Measurements from ENCODE around the gene RAB35.

DNA sequence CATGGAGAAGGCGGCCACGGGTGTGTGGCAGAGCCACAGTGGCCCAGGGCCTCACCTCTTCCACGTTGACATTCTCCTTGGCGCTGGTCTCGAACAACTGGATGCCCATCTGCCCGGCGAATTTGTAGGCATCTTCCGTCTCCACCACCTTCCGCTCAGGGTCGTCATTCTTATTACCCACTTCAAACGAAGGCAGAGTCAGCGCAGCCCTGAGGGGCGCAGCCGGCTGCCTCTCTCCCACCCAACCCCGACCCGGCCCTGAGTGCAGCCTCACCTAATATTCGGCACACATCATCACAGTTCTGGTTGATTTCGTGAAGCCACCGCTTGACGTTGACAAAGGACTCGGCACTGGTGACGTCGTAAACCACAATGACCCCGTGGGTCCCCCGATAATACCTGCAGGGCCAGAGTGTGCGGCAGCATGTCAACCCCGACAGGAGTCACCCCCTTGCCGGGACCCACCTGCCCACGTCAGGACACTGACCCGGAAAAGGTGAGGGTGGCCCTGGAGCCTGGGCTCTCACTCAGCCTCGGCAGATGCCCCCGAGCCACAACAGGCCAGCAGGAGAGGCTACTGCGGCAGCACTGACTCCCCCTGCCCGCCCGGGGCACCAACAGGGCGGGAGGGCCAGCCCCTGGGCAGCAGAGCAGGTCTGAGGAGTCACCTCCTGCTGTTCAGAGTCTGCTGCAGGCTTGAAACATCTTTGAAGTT, 17.6 kb downstream of the RAB35 start:
- TF ChIP-seq SMARCE1 (IDR thresholded peaks at IDR 0.05): no peak
- no peak for TF ChIP-seq ETV6 (IDR thresholded peaks at IDR 0.05; ENCODE audit: borderline replicate concordance in 1 of 2, low read depth in 2 of 2, low read length in 1 of 2)
- no peak for TF ChIP-seq ETV6 (CRISPR knock-in tag; IDR thresholded peaks at IDR 0.05; ENCODE audit: borderline replicate concordance)
- TF ChIP-seq ZBTB7A (IDR thresholded peaks at IDR 0.05; ENCODE audit: borderline replicate concordance, control insufficient read depth, low read depth, low read length): no peak
- TF ChIP-seq, protein P1, sequence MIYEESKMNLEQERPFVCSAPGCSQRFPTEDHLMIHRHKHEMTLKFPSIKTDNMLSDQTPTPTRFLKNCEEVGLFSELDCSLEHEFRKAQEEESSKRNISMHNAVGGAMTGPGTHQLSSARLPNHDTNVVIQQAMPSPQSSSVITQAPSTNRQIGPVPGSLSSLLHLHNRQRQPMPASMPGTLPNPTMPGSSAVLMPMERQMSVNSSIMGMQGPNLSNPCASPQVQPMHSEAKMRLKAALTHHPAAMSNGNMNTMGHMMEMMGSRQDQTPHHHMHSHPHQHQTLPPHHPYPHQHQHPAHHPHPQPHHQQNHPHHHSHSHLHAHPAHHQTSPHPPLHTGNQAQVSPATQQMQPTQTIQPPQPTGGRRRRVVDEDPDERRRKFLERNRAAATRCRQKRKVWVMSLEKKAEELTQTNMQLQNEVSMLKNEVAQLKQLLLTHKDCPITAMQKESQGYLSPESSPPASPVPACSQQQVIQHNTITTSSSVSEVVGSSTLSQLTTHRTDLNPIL (CRISPR knock-in tag; IDR thresholded peaks at IDR 0.05): no peak
- no peak for TF ChIP-seq NFIX (CRISPR knock-in tag; IDR thresholded peaks at IDR 0.05; ENCODE audit: low read depth)
- TF ChIP-seq FOXK1 (CRISPR knock-in tag; IDR thresholded peaks at IDR 0.05; ENCODE audit: borderline replicate concordance): no peak
- TF ChIP-seq, protein P2, sequence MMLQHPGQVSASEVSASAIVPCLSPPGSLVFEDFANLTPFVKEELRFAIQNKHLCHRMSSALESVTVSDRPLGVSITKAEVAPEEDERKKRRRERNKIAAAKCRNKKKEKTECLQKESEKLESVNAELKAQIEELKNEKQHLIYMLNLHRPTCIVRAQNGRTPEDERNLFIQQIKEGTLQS (IDR thresholded peaks at IDR 0.05): no peak
- TF ChIP-seq, protein P2 (CRISPR knock-in tag; conservative IDR thresholded peaks at IDR 0.05): no peak
